HG02610 (cell line): ENCODE results near the gene PIP4K2A.

Experiments used
- ATAC-seq: cut with Tn5 transposase; IDR thresholded peaks from one replicate; pipeline ENCODE4 v1.9.1; 2021; ENCODE audit warnings: mild to moderate bottlenecking, moderate library complexity; ENCODE audit not compliant: unreplicated experiment

Gene PIP4K2A

DNA sequence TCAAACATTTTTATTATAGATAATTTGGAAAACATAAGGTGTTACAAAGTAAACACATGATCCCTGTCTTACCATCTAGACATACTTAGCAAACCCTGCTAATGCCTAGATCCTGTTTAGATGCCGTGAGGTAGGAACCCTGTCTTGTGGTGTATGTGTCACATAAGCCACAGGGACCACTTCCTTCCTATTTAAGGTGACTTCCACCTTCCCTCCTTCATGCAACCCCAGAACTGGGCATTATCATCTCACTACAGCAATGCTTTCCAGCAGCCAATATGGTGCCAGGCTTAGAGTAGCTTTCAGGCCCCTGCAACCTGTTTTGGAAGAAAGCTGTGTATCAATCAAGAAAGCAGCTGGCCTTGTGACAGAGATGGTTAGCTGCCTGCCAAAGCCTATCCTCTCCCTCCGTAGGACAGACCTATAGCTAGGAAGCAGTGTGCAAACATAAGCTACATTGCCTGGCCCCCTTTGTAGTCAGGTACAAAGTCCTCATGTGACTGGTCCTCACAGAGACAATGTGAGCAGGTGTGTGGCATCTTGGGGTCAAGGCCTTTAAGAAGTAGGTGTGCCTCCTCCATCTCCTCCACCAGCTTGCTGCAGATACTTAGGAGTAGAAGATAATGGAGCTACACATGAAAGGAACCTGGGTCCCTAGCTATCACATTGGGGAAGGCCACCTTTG lies 222.3 kb downstream of the PIP4K2A start:
- peak; percentile 48 for ATAC-seq

DNA sequence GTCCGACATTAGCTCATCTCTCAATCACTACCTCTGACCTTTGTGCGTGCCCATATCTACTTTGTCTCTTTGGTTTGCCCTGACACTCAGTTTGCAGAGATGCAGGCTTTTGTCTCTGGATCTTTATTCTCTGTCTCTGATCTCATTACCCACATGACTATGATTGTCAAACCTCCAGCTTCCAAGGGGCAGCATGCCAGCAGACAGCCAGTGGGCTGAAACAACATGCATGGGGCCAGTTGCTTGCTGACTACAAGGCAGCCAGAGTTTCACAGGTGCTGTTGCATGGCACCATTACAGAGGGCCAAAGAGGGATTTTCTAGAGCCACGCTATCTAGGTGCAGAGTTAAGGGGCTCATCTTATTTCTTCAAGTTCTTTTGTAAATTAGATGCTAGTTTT lies 222.9 kb downstream of the PIP4K2A start:
- ATAC-seq: no peak

DNA sequence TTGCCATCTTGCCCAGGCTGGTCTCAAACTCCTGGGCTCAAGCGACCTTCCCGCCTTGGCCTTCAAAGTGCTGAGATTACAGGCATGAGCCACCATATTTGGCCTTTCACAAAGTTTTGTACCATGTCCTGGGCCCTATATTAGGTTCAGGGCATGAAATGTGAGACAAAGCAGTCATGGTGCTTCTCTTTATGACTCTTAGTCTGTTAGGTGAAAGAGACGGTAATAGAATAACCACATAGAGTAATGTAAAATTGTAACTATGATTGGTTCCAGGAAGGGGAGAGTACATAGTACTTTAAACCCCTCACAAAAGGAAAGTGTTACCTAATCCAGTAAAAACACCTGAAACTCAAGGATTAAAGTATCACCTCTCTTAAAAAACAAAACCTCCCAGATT lies 224.4 kb downstream of the PIP4K2A start:
- peak; percentile 68 for ATAC-seq

DNA sequence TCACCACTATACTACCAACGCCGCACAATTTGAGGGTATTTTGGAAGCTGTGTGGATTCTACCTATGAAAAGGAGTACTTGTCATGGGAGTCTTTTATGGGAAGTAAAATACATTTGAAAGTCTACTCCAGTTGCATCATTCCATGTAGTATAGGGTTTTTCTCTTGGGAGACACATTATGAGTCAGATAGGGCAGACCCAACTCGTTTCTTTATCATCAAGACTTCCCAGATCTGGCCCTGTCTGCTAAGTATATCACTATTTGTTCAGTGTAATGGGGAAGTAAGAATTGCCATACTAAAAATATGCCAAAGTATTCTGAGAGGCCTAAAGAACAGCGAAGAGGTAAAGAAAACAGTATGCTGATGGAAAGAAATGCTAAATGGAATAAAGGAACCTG lies 224.9 kb downstream of the PIP4K2A start:
- peak; percentile 53 for ATAC-seq

DNA sequence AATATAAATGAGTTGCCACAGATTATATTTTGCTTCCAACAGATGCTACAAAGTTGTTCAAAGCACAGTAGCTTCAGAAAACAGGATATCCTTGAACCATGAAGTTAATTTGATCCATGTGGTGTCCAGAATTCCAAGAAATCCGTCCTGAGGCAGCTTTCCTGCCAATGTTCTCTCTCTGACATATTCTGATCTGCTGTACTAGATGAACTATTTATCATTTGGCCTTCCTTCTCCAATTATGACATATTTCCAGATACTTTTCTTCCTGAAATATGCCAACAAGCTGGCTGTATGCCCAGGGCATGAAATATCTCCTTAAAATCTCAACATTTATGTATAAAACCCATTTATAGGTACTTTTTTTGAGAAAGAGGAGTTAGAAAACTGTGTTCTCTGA lies 227.9 kb downstream of the PIP4K2A start:
- ATAC-seq: no peak
